RWPE2 (cell line): ENCODE measurements around the gene KYAT1.
A peak's percentile ranks its signal among the peaks of the same experiment; 100 is the strongest.

Experiments used
- ATAC-seq: fragments of 200-7000 bp; cut with Tn5 transposase; 3 replicates; pipeline ENCODE4 v1.9.1; 2021; ENCODE audit warnings: low read depth
- DNase-seq: peaks from one replicate; pipeline ENCODE4 v3.0.0-alpha.2; 2020; ENCODE audit warnings: low spot score
- H3K27ac ChIP-seq: fragments of 450-650 bp; 2 replicates; pipeline ENCODE4 v1.5.1; 2017; ENCODE audit warnings: mild to moderate bottlenecking; ENCODE audit not compliant: poor library complexity, severe bottlenecking
- H3K27me3 ChIP-seq: fragments of 250-450 bp; sonication (Bioruptor Pico); 2 replicates; pipeline ENCODE4 v1.5.1; 2021; ENCODE audit warnings: mild to moderate bottlenecking, moderate library complexity; ENCODE audit not compliant: insufficient read depth, poor library complexity, severe bottlenecking
- H3K36me3 ChIP-seq: fragments of 250-450 bp; sonication (Bioruptor Pico); 2 replicates; pipeline ENCODE4 v1.5.1; 2020; ENCODE audit warnings: low read depth, mild to moderate bottlenecking, moderate library complexity
- H3K4me1 ChIP-seq: fragments of 250-450 bp; sonication (Bioruptor Pico); 2 replicates; pipeline ENCODE4 v1.5.1; 2021; ENCODE audit warnings: mild to moderate bottlenecking, moderate library complexity; ENCODE audit not compliant: insufficient read depth, poor library complexity, severe bottlenecking
- H3K4me3 ChIP-seq: fragments of 250-450 bp; sonication (Bioruptor Pico); 2 replicates; pipeline ENCODE4 v1.5.1; 2021; ENCODE audit warnings: mild to moderate bottlenecking, moderate library complexity; ENCODE audit not compliant: severe bottlenecking
- H3K9me3 ChIP-seq: fragments of 250-450 bp; sonication (Bioruptor Pico); 2 replicates; pipeline ENCODE4 v1.5.1; 2021; ENCODE audit warnings: mild to moderate bottlenecking, moderate library complexity; ENCODE audit not compliant: severe bottlenecking
- CTCF ChIP-seq: fragments of 450-650 bp; IDR thresholded peaks from one replicate; pipeline ENCODE4 v1.5.1; 2017; ENCODE audit warnings: mild to moderate bottlenecking, moderate library complexity; ENCODE audit not compliant: poor library complexity, severe bottlenecking

KYAT1 gene

GRCh38 chr9:128881884-128882676 lies at the start of gene KYAT1, which contains the start of gene LRRC8A:
KYAT1 (minus strand) TSS chr9:128881950; CDS start chr9:128845405, 36,545 bp downstream.
LRRC8A (plus strand) TSS chr9:128882133; CDS start chr9:128907165, 25,032 bp downstream.
- H3K36me3 ChIP-seq, result peaks cover 38% of the 10 kb centered on the region
- H3K27ac ChIP-seq, result peak within 1 kb of the TSS; percentile 91
- peak within 1 kb of the TSS; percentile 94 for H3K4me3 ChIP-seq
- DNase-seq (peak; percentile 94), ATAC-seq (peak; percentile 87)
- no peaks in the 10 kb centered on the region for H3K27me3 ChIP-seq
- no peak for TF ChIP-seq CTCF
- peaks cover 11% of the 10 kb centered on the region for H3K4me1 ChIP-seq
- H3K9me3 ChIP-seq, result no peaks in the 10 kb centered on the region

- no peak overlapping the region for H3K4me3 ChIP-seq
- DNase-seq (no peak), ATAC-seq (no peak)
- H3K27me3 ChIP-seq, result no peaks in the 10 kb centered on the region
- no peak for TF ChIP-seq CTCF
- H3K9me3 ChIP-seq, result no peaks in the 10 kb centered on the region
- H3K27ac ChIP-seq, result no peak overlapping the region
- no peaks in the 10 kb centered on the region for H3K36me3 ChIP-seq
- H3K4me1 ChIP-seq, result no peaks in the 10 kb centered on the region
Measured at GRCh38 chr9:128929560-128929959, 47.8 kb upstream of the KYAT1 start.

- Histone ChIP-seq H3K27me3 (no peaks in the 10 kb centered on the region), H3K9me3 (no peaks in the 10 kb centered on the region), H3K36me3 (no peaks in the 10 kb centered on the region), H3K4me3 (no peak overlapping the region), H3K4me1 (no peaks in the 10 kb centered on the region), H3K27ac (peak overlapping the region; percentile 3)
- DNase-seq, result no peak
- no peak for ATAC-seq
- no peak for TF ChIP-seq CTCF
Measured at GRCh38 chr9:128928624-128929023, 46.9 kb upstream of the KYAT1 start.

- no peaks in the 10 kb centered on the region for H3K27me3 ChIP-seq
- peak overlapping the region; percentile 3 for H3K27ac ChIP-seq
- no peak for DNase-seq
- H3K36me3 ChIP-seq, result no peaks in the 10 kb centered on the region
- ATAC-seq, result peak; percentile 78
- H3K4me1 ChIP-seq, result no peaks in the 10 kb centered on the region
- H3K4me3 ChIP-seq, result no peak overlapping the region
- H3K9me3 ChIP-seq, result no peaks in the 10 kb centered on the region
- TF ChIP-seq CTCF, result peak; percentile 95
Measured at GRCh38 chr9:128927731-128928411, 46.1 kb upstream of the KYAT1 start.
